ENCODE data around the gene C1orf185. TPM values are rescaled to one million over a fixed set of nuclear protein-coding genes. Genes with fewer than 3 reads are reported as not detected.
A peak's percentile ranks its signal among the peaks of the same experiment; 100 is the strongest.

Gene C1orf185
- total and polyA plus RNA-seq, 9 of the 15 experiments (the other 6 are each of a cell fraction or from before 2014, with no cell fraction given), result not detected

- Histone ChIP-seq H2AFZ (ENCODE audit: low read depth, low read length) (no peak overlapping the region), H3K4me1 (replicated peaks in 1 of 2; ENCODE audit: control insufficient read depth in 2 of 2, insufficient read depth in 2 of 2, low read length in 2 of 2) (no peaks in the 10 kb centered on the region), H3K36me3 (ENCODE audit: control insufficient read depth, insufficient read depth, low read length) (no peaks in the 10 kb centered on the region), H3K9me1 (ENCODE audit: control insufficient read depth, insufficient read depth, low read length) (no peaks in the 10 kb centered on the region), H3K79me2 (ENCODE audit: control insufficient read depth, insufficient read depth, low read length) (no peaks in the 10 kb centered on the region), H3K9me3 (replicated peaks; ENCODE audit: control insufficient read depth, insufficient read depth, low read depth, low read length) (no peaks in the 10 kb centered on the region), H3K27ac (ENCODE audit: extremely low read depth, low read depth, low read length) (no peak overlapping the region), H3K9ac (ENCODE audit: insufficient read depth in 1 of 2, low read depth in 2 of 2, low read length in 2 of 2) (no peak overlapping the region), H3K27me3 (ENCODE audit: control insufficient read depth in 2 of 2, insufficient read depth in 2 of 2, low read length in 2 of 2) (peaks cover 14 to 24% of the 10 kb centered on the region in 2 experiments; a peak in 3 of 5 replicates), H4K20me1 (replicated peaks; ENCODE audit: control insufficient read depth, insufficient read depth, low read length) (no peaks in the 10 kb centered on the region), H3K4me2 (ENCODE audit: insufficient read depth, low read length) (no peak overlapping the region), H3K4me3 (no peak overlapping the region)
- intact Hi-C loops (cut with micrococcal nuclease), result no loop called here
- WGBS (ENCODE audit: insufficient coverage, low coverage, missing lambda C conversion rate), result 0% methylated on average over 1 of the region's 1 CpG
- ATAC-seq (no peak), DNase-seq (ENCODE audit: extremely low read depth in 1 of 4, low spot score in 3 of 4) (no peak), FAIRE-seq (no peak)
- in situ Hi-C loops (cut with MboI), result no loop called here
- ChIA-PET CTCF (ENCODE audit: low intra/inter-chr PET ratio) (no interaction called here), POLR2A (no interaction called here)
- TF ChIP-seq FOXA3 (CRISPR knock-in tag; conservative IDR thresholded peaks at IDR 0.05 in 1 of 2, IDR thresholded peaks at IDR 0.05 in 1 of 2) (peak in 1 of 2 experiments; percentile 34; a peak in 1 of 4 replicates), ESRRA (IDR thresholded peaks at IDR 0.05; ENCODE audit: borderline replicate concordance, low read depth) (no peak), CEBPB (tag; IDR thresholded peaks at IDR 0.05) (peak; percentile 90), FOXK1 (CRISPR knock-in tag; IDR thresholded peaks at IDR 0.05; ENCODE audit: borderline replicate concordance) (no peak), SMARCA4 (IDR thresholded peaks at IDR 0.05) (no peak), ATF3 (IDR thresholded peaks at IDR 0.05) (peak; percentile 72), ATF3 (CRISPR knock-in tag; conservative IDR thresholded peaks at IDR 0.05) (no peak), CEBPG (CRISPR knock-in tag; IDR thresholded peaks at IDR 0.05) (no peak), CEBPG (tag; conservative IDR thresholded peaks at IDR 0.05 in 1 of 2, IDR thresholded peaks at IDR 0.05 in 1 of 2) (peak; percentile 57 to 97; a peak in 3 of 4 replicates), TRIM24 (IDR thresholded peaks at IDR 0.05) (peak; percentile 38 to 46; a peak in 2 of 4 replicates)
- TF ChIP-seq, protein P1, sequence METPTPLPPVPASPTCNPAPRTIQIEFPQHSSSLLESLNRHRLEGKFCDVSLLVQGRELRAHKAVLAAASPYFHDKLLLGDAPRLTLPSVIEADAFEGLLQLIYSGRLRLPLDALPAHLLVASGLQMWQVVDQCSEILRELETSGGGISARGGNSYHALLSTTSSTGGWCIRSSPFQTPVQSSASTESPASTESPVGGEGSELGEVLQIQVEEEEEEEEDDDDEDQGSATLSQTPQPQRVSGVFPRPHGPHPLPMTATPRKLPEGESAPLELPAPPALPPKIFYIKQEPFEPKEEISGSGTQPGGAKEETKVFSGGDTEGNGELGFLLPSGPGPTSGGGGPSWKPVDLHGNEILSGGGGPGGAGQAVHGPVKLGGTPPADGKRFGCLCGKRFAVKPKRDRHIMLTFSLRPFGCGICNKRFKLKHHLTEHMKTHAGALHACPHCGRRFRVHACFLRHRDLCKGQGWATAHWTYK (CRISPR knock-in tag; IDR thresholded peaks at IDR 0.05), result no peak
- BruUV-seq (replicated peaks), result no TSS peak
These were observed 68.3 kb downstream of the C1orf185 start for GRCh38 chr1:51170342-51170741.

Data from K562 (cell line).